Upper lobe of left lung (tissue), 6 donors: Measurements from ENCODE around the gene KRT14. TPM values are rescaled to one million over a fixed set of nuclear protein-coding genes. Genes with fewer than 3 reads are reported as not detected.

Experiments used
- ATAC-seq, 2 donors: fragments of 200-7000 bp; cut with Tn5 transposase; one replicate each; pipeline ENCODE4 v1.9.1; 2022; ENCODE audit warnings: mild to moderate bottlenecking in 2 of 2, moderate library complexity in 2 of 2; ENCODE audit not compliant: low FRiP score in 2 of 2
- DNase-seq, 2 donors: peaks; one replicate each; pipeline ENCODE4 v3.0.0-alpha.2; 2019 to 2020
- H3K27ac ChIP-seq, 4 donors: fragments of 200-600 bp; sonication (generic); one replicate each; pipeline ENCODE4 v1.5.1; 2016 to 2019
- H3K27me3 ChIP-seq, 4 donors: fragments of 200-600 bp; sonication (generic); one replicate each; pipeline ENCODE4 v1.5.1; 2017 to 2019
- H3K36me3 ChIP-seq, 4 donors: fragments of 200-600 bp; sonication (generic); one replicate each; pipeline ENCODE4 v1.5.1; 2016 to 2019
- H3K4me1 ChIP-seq, 4 donors: fragments of 200-600 bp; sonication (generic); one replicate each; pipeline ENCODE4 v1.5.1; 2018 to 2019
- H3K4me3 ChIP-seq, 4 donors: fragments of 200-600 bp; sonication (generic); one replicate each; pipeline ENCODE4 v1.5.1; 2017 to 2019; ENCODE audit warnings: mild to moderate bottlenecking in 2 of 4, moderate library complexity in 1 of 4
- H3K9me3 ChIP-seq, 4 donors: fragments of 200-600 bp; sonication (generic); one replicate each; pipeline ENCODE4 v1.5.1; 2018 to 2019
- EP300 ChIP-seq, 4 donors: sonication (generic); formaldehyde crosslinking; IDR thresholded peaks; one replicate each; pipeline ENCODE4 v1.5.1; 2017; ENCODE audit warnings: antibody characterized with exemption in 4 of 4, control low read depth in 2 of 4
- POLR2A ChIP-seq, 4 donors: fragments of 450-650 bp; IDR thresholded peaks; one replicate each; pipeline ENCODE4 v1.5.1; 2016 to 2017; ENCODE audit warnings: antibody characterized with exemption in 4 of 4, mild to moderate bottlenecking in 2 of 4
- POLR2AphosphoS5 ChIP-seq, 2 donors: sonication (generic); formaldehyde crosslinking; IDR thresholded peaks; one replicate each; pipeline ENCODE4 v1.5.1; 2017; ENCODE audit warnings: antibody characterized with exemption in 2 of 2
- WGBS, 2 donors: methylation state at CpG; one replicate each; pipeline ENCODE4 v1.1.5; 2017 to 2018; 5-methylcytosine and 5-hydroxymethylcytosine counted together
- total RNA-seq, 6 donors: library from RNA; depleted of rRNA in 4 of 6; stranded (reverse); fragments of >200 nt in 4 of 6; gene quantifications; one replicate each; pipeline versions ENCODE4 v1.1.0 to v1.2.1, GENCODE V29; 2016 to 2021
- TF ChIP-seq, protein P1 (sequence below), 6 experiments: fragments of 450-650 bp in 4 of 6; fragments of 200-600 bp in 2 of 6; sonication (generic) in 2 of 6; IDR thresholded peaks; one replicate each; pipeline ENCODE4 v1.5.1; 2016 to 2019; ENCODE audit warnings: antibody characterized with exemption in 6 of 6
- donor health status: DM: no; HTN: no; CAD: no; lungs with moderate emphysema.
- donor health status: DM: no; HTN: yes; CAD: no; lungs with severe emphysema.

The KRT14 gene
- total RNA-seq, 6 donors from 2014 or later: not detected

DNA sequence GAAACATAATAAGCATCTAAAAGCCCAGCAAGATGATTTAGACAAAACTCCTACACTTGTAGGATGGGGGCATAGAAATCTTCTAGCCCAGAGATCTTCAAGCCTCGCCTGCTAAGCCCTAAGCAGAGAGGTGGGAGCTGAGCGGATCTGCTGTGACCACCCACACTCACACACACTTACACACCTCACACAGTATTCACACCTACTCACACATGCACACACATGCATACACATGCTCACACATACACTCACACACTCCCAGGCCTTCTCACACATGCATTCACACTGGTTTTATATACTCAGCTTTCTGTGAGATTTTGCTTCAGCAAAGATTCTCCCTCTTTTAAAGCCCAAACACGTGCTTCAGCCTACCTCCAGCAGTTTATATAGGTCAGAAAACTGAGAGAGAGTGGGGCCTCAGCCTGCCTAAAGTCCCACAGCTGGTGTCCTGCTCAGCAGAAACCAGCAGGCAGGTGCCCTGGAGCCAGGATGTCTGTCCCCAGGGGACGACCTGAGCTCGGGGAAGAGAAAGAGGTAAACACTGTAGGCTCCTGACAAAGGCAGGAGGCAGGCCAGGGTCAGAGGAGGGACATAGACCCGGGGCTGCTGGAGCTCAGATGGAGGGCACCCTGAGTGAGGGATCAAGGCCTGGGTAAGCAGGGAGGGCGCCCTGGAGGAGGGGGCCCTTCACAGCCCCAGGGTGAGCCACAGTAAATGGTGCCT is 46.6 kb downstream of the KRT14 start:
- Histone ChIP-seq H3K27ac (no peak overlapping the region), H3K36me3 (no peaks in the 10 kb centered on the region), H3K4me1 (peaks cover 0 to 7% (median 2%) of the 10 kb centered on the region in 4 donors), H3K4me3 (no peak overlapping the region), H3K9me3 (no peaks in the 10 kb centered on the region), H3K27me3 (no peaks in the 10 kb centered on the region)
- no peak for DNase-seq
- 66 to 76% methylated on average over 7 of the region's 7 CpGs for WGBS, 2 donors
- TF ChIP-seq EP300 (IDR thresholded peaks at IDR 0.05) (no peak), POLR2A (IDR thresholded peaks at IDR 0.05) (no peak), POLR2AphosphoS5 (IDR thresholded peaks at IDR 0.05) (no peak)
- TF ChIP-seq, protein P1, sequence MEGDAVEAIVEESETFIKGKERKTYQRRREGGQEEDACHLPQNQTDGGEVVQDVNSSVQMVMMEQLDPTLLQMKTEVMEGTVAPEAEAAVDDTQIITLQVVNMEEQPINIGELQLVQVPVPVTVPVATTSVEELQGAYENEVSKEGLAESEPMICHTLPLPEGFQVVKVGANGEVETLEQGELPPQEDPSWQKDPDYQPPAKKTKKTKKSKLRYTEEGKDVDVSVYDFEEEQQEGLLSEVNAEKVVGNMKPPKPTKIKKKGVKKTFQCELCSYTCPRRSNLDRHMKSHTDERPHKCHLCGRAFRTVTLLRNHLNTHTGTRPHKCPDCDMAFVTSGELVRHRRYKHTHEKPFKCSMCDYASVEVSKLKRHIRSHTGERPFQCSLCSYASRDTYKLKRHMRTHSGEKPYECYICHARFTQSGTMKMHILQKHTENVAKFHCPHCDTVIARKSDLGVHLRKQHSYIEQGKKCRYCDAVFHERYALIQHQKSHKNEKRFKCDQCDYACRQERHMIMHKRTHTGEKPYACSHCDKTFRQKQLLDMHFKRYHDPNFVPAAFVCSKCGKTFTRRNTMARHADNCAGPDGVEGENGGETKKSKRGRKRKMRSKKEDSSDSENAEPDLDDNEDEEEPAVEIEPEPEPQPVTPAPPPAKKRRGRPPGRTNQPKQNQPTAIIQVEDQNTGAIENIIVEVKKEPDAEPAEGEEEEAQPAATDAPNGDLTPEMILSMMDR (IDR thresholded peaks at IDR 0.05): no peak
- no peak for ATAC-seq

DNA sequence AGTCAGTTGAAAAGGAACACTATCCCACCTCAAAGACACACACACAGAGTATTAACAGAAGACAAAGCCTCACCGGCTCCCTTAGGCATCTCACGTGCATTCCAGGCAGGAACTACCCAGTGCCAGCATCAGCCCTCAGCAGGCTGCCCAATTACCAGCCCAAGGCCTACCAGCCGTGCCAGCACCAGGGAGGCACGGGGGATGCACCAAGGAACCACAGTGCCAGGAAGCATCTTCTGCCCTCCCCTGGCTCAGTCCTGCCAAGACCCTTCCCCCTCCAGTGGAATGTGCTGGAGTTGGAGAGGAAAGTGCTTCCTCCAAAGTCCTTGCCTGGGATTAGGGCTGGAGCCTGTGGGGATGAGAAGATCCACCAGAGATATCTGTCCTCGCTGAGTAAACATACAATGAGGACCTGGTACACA is 47.6 kb downstream of the KRT14 start:
- Histone ChIP-seq H3K27me3 (no peaks in the 10 kb centered on the region), H3K4me1 (peaks cover 0 to 7% (median 2%) of the 10 kb centered on the region in 4 donors), H3K27ac (no peak overlapping the region), H3K9me3 (no peaks in the 10 kb centered on the region), H3K4me3 (no peak overlapping the region), H3K36me3 (no peaks in the 10 kb centered on the region)
- TF ChIP-seq, protein P1 (IDR thresholded peaks at IDR 0.05): no peak
- TF ChIP-seq POLR2AphosphoS5 (IDR thresholded peaks at IDR 0.05): no peak
- no peak for TF ChIP-seq EP300 (IDR thresholded peaks at IDR 0.05)
- no peak for TF ChIP-seq POLR2A (IDR thresholded peaks at IDR 0.05)
- DNase-seq (no peak), ATAC-seq (no peak)
- WGBS, 2 donors: 72 to 88% methylated on average over 1 to 5 of the region's 5 CpGs

DNA sequence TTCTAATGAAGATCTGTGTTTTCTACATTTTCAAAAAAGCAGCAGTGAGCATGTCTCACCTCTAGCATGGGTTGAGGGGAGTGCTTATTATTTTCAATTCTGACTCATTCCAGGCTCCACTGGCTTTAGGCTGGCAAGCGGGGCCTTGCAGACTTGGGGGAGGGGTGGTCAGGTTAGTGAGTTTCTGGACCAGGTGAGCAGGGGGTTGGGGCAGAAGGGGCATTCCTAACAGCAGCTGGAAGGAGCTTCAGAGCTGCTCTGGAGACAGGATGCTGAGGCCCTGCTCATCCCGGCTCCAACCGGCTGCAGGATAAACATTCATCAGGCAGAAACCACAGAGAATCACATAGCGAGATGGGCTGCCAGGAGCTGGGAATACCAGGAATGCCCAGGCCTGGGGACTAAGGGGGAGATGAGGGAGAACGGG is 48.1 kb downstream of the KRT14 start:
- DNase-seq (no peak), ATAC-seq (no peak)
- Histone ChIP-seq H3K4me3 (no peak overlapping the region), H3K36me3 (no peaks in the 10 kb centered on the region), H3K4me1 (peaks cover 0 to 7% (median 2%) of the 10 kb centered on the region in 4 donors), H3K9me3 (no peaks in the 10 kb centered on the region), H3K27ac (no peak overlapping the region), H3K27me3 (no peaks in the 10 kb centered on the region)
- no peak for TF ChIP-seq EP300 (IDR thresholded peaks at IDR 0.05)
- no peak for TF ChIP-seq POLR2AphosphoS5 (IDR thresholded peaks at IDR 0.05)
- TF ChIP-seq, protein P1 (IDR thresholded peaks at IDR 0.05): no peak
- no peak for TF ChIP-seq POLR2A (IDR thresholded peaks at IDR 0.05)
- 52 to 79% methylated on average over 4 to 5 of the region's 5 CpGs for WGBS, 2 donors

DNA sequence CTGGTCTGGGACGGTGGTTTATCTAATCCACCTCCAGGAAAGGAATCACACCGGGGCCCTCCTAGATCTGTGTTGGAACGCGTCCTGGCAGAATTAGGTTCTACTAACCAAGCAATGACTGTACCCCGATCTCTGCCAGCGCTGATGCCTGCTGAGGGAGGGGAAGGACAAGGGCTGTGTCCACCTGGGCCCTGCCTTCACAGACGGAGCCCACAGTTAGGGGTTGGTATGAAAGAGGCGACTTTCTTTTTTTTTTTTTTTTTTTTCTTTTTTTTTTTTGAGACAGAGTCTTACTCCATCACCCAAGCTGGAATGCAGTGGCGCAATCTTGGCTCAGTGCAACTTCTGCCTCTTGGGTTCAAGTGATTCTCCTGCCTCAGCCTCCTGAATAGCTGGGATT is 48.7 kb downstream of the KRT14 start:
- ATAC-seq: no peak
- 63 to 79% methylated on average over 8 to 9 of the region's 9 CpGs for whole genome bisulfite sequencing, 2 donors

More for the DNA sequence above, 48.7 kb downstream of the KRT14 start:
- DNase-seq: peak in 1 of 2 donors; percentile 56
- H3K27me3 ChIP-seq: no peaks in the 10 kb centered on the region
- no peaks in the 10 kb centered on the region for H3K9me3 ChIP-seq
- no peaks in the 10 kb centered on the region for H3K36me3 ChIP-seq
- H3K4me1 ChIP-seq: peaks cover 0 to 7% (median 2%) of the 10 kb centered on the region in 4 donors
- H3K4me3 ChIP-seq: no peak overlapping the region
- peak overlapping the region in 1 of 4 donors; percentile 17 for H3K27ac ChIP-seq
- TF ChIP-seq, protein P1 (IDR thresholded peaks at IDR 0.05): no peak
- TF ChIP-seq POLR2A (IDR thresholded peaks at IDR 0.05) (no peak), EP300 (IDR thresholded peaks at IDR 0.05) (no peak), POLR2AphosphoS5 (IDR thresholded peaks at IDR 0.05) (no peak)
